H1 (cell line): ENCODE results near the gene DPM2. TPM values are rescaled to one million over a fixed set of nuclear protein-coding genes. Genes with fewer than 3 reads are reported as not detected.

ENCODE experiments used
- CTCF ChIA-PET: fragments of 300-600 bp; sonication (Branson Sonifier 250); formaldehyde crosslinking; loops from one replicate; lab custom pipeline; 2021; ENCODE audit not compliant: partially characterized antibody; lab: Charles Lee
- POLR2A ChIA-PET: fragments of 300-600 bp; sonication (Branson Sonifier 250); formaldehyde crosslinking; loops from one replicate; lab custom pipeline; 2021; ENCODE audit warnings: inconsistent platforms; ENCODE audit not compliant: partially characterized antibody; lab: Charles Lee
- DNase-seq, 2 experiments: peaks; one replicate each; pipeline versions ENCODE4 v3.0.0 to v3.0.0-alpha.2; 2010 to 2022; ENCODE audit warnings: low spot score in 2 of 2, low read depth in 1 of 2, mixed read lengths in 1 of 2
- FAIRE-seq: peaks from 2 replicates; lab custom pipeline; 2011; peaks lifted over from hg19 to GRCh38; lab: Jason Lieb, UNC
- H2AFZ ChIP-seq: 2 replicates; pipeline ENCODE4 v1.8.1; 2012; ENCODE audit warnings: low read length, inconsistent platforms
- H2AK5ac ChIP-seq: 2 replicates; pipeline ENCODE4 v1.6.1; 2013; ENCODE audit warnings: low read depth, low read length
- H2BK120ac ChIP-seq: replicated peaks from 2 replicates; pipeline ENCODE3; 2013; ENCODE audit warnings: low read depth, low read length, inconsistent platforms
- H2BK12ac ChIP-seq: 2 replicates; pipeline ENCODE4 v1.6.1; 2013; ENCODE audit warnings: low read depth, low read length
- H2BK15ac ChIP-seq: 2 replicates; pipeline ENCODE4 v1.6.1; 2013; ENCODE audit warnings: low read length
- H2BK20ac ChIP-seq: 2 replicates; pipeline ENCODE4 v1.6.1; 2013; ENCODE audit warnings: low read length
- H2BK5ac ChIP-seq: 2 replicates; pipeline ENCODE4 v1.6.1; 2013; ENCODE audit warnings: low read depth, low read length
- H3K14ac ChIP-seq: 2 replicates; pipeline ENCODE4 v1.6.1; 2013; ENCODE audit warnings: inconsistent platforms; ENCODE audit not compliant: insufficient read length
- H3K18ac ChIP-seq: 2 replicates; pipeline ENCODE4 v1.6.1; 2013; ENCODE audit warnings: low read length; ENCODE audit errors: extremely low read depth
- H3K23ac ChIP-seq: 2 replicates; pipeline ENCODE4 v1.6.1; 2013; ENCODE audit warnings: inconsistent platforms; ENCODE audit not compliant: insufficient read length
- H3K23me2 ChIP-seq: 2 replicates; pipeline ENCODE4 v1.6.1; 2013; ENCODE audit warnings: low read depth, low read length
- H3K27ac ChIP-seq: 2 replicates; pipeline ENCODE4 v1.6.1; 2011; ENCODE audit warnings: low read depth, low read length, inconsistent platforms
- H3K27me3 ChIP-seq, 4 experiments: replicated peaks in 1 of 4; 1 replicate in 1 of 4; 2 replicates in 3 of 4; pipeline versions ENCODE4 v1.6.1 to v1.8.1; 2011 to 2013; ENCODE audit warnings: low read length in 3 of 4, mild to moderate bottlenecking in 3 of 4, inconsistent platforms in 2 of 4, mixed read lengths in 2 of 4, moderate library complexity in 1 of 4; ENCODE audit not compliant: control insufficient read depth in 3 of 4, insufficient read depth in 3 of 4; ENCODE audit errors: extremely low read depth in 1 of 4
- H3K36me3 ChIP-seq, 4 experiments: 2 replicates each; pipeline versions ENCODE4 v1.6.1 to v1.8.1; 2011 to 2013; ENCODE audit warnings: mild to moderate bottlenecking in 4 of 4, low read length in 3 of 4, moderate library complexity in 2 of 4, control low read depth in 1 of 4, inconsistent platforms in 1 of 4; ENCODE audit not compliant: insufficient read depth in 4 of 4, control insufficient read depth in 2 of 4
- H3K4ac ChIP-seq: replicated peaks from 2 replicates; pipeline ENCODE3; 2013; ENCODE audit warnings: low read length, low read depth, mixed read lengths, inconsistent platforms; ENCODE audit not compliant: insufficient read length
- H3K4me1 ChIP-seq, 4 experiments: replicated peaks in 1 of 4; 1 replicate in 1 of 4; 2 replicates in 3 of 4; pipeline versions ENCODE4 v1.6.1 to v1.8.1; 2011 to 2013; ENCODE audit warnings: low read length in 3 of 4, inconsistent platforms in 2 of 4, mixed read lengths in 1 of 4; ENCODE audit not compliant: insufficient read depth in 4 of 4, control insufficient read depth in 3 of 4
- H3K4me2 ChIP-seq, 2 experiments: 2 replicates each; pipeline versions ENCODE4 v1.6.1 to v1.8.1; 2011 to 2013; ENCODE audit warnings: low read depth in 2 of 2, low read length in 2 of 2, control low read depth in 1 of 2, inconsistent platforms in 1 of 2, mild to moderate bottlenecking in 1 of 2; ENCODE audit not compliant: insufficient read depth in 1 of 2
- H3K4me3 ChIP-seq, 4 experiments: fragments of 200-600, 300-600 bp in 1 of 4; sonication (generic), shearing (Covaris generic), sonication (Bioruptor Twin) in 1 of 4; 2 replicates each; pipeline versions ENCODE4 v1.5.1 to v1.8.1; 2011 to 2016; ENCODE audit warnings: low read length in 4 of 4, low read depth in 3 of 4, control low read depth in 2 of 4, inconsistent platforms in 2 of 4, mild to moderate bottlenecking in 2 of 4, mixed read lengths in 1 of 4, moderate library complexity in 1 of 4; ENCODE audit not compliant: insufficient read depth in 2 of 4; ENCODE audit errors: extremely low read depth in 1 of 4
- H3K56ac ChIP-seq: replicated peaks from 2 replicates; pipeline ENCODE3; 2013; ENCODE audit warnings: low read depth, mild to moderate bottlenecking, mixed read lengths, low read length, inconsistent platforms; ENCODE audit not compliant: insufficient read length
- H3K79me1 ChIP-seq: 2 replicates; pipeline ENCODE4 v1.6.1; 2013; ENCODE audit warnings: low read depth, low read length, control low read depth
- H3K79me2 ChIP-seq, 2 experiments: 2 replicates each; pipeline versions ENCODE4 v1.6.1 to v1.8.1; 2012 to 2013; ENCODE audit warnings: low read length in 2 of 2, mild to moderate bottlenecking in 2 of 2, inconsistent platforms in 1 of 2; ENCODE audit not compliant: insufficient read depth in 2 of 2, control insufficient read depth in 1 of 2
- H3K9ac ChIP-seq, 4 experiments: replicated peaks in 1 of 4; 1 replicate in 1 of 4; 2 replicates in 3 of 4; pipeline versions ENCODE4 v1.6.1 to v1.8.1; 2011 to 2013; ENCODE audit warnings: low read depth in 3 of 4, low read length in 3 of 4, control low read depth in 2 of 4, mild to moderate bottlenecking in 2 of 4, moderate library complexity in 2 of 4, inconsistent platforms in 1 of 4; ENCODE audit errors: extremely low read depth in 1 of 4
- H3K9me3 ChIP-seq, 2 experiments: 2 replicates each; pipeline versions ENCODE4 v1.6.1 to v1.8.1; 2012 to 2013; ENCODE audit warnings: mild to moderate bottlenecking in 2 of 2, moderate library complexity in 2 of 2, control low read depth in 1 of 2, inconsistent platforms in 1 of 2, low read depth in 1 of 2, low read length in 1 of 2, mixed read lengths in 1 of 2; ENCODE audit not compliant: insufficient read depth in 2 of 2
- H4K20me1 ChIP-seq, 2 experiments: replicated peaks in 1 of 2; 2 replicates each; pipeline versions ENCODE3 to v1.8.1; 2011 to 2013; ENCODE audit warnings: inconsistent platforms in 2 of 2, low read length in 2 of 2, mild to moderate bottlenecking in 1 of 2; ENCODE audit not compliant: insufficient read depth in 2 of 2, control insufficient read depth in 1 of 2
- H4K5ac ChIP-seq: 2 replicates; pipeline ENCODE4 v1.6.1; 2013; ENCODE audit warnings: low read length, low read depth, mixed read lengths, inconsistent platforms; ENCODE audit not compliant: insufficient read length
- H4K8ac ChIP-seq: 2 replicates; pipeline ENCODE4 v1.8.0; 2013; ENCODE audit warnings: mild to moderate bottlenecking, moderate library complexity, low read length, inconsistent platforms; ENCODE audit not compliant: insufficient read depth; ENCODE audit errors: extremely low read depth
- H4K91ac ChIP-seq: replicated peaks from 2 replicates; pipeline ENCODE3; 2013; ENCODE audit warnings: low read length, mixed read lengths, inconsistent platforms; ENCODE audit not compliant: insufficient read length
- BACH1 ChIP-seq: IDR thresholded peaks from 2 replicates; pipeline ENCODE4 v1.6.1; 2012; ENCODE audit warnings: low read length, improper control_type of control experiment
- CREB1 ChIP-seq: IDR thresholded peaks from 2 replicates; pipeline ENCODE4 v1.6.1; 2012; ENCODE audit warnings: inconsistent platforms
- EZH2 ChIP-seq: fragments of 200-600 bp; sonication (generic); IDR thresholded peaks from 2 replicates; pipeline ENCODE4 v1.7.1; 2012; ENCODE audit warnings: low read depth, mild to moderate bottlenecking, moderate library complexity, low read length, inconsistent platforms; ENCODE audit not compliant: severe bottlenecking
- KDM4A ChIP-seq: IDR thresholded peaks from one replicate; pipeline ENCODE4 v1.7.1; 2012; ENCODE audit warnings: low read depth, mild to moderate bottlenecking, moderate library complexity, low read length, inconsistent platforms; ENCODE audit not compliant: severe bottlenecking
- POU5F1 ChIP-seq: IDR thresholded peaks from 2 replicates; pipeline ENCODE4 v1.6.1; 2011; ENCODE audit warnings: low read depth, mild to moderate bottlenecking, low read length, moderate library complexity
- RAD21 ChIP-seq, 2 experiments: IDR thresholded peaks in 1 of 2; conservative IDR thresholded peaks in 1 of 2; 2 replicates each; pipeline ENCODE4 v1.6.1; 2011; ENCODE audit warnings: low read depth in 2 of 2, low read length in 2 of 2, improper control_type of control experiment in 1 of 2, inconsistent platforms in 1 of 2, mild to moderate bottlenecking in 1 of 2, moderate library complexity in 1 of 2
- TAF1 ChIP-seq: IDR thresholded peaks from 2 replicates; pipeline ENCODE4 v1.6.1; 2011; ENCODE audit warnings: mild to moderate bottlenecking, low read depth, low read length
- YY1 ChIP-seq: IDR thresholded peaks from 2 replicates; pipeline ENCODE4 v1.6.1; 2011; ENCODE audit warnings: low read depth, mild to moderate bottlenecking, low read length
- WGBS, 2 experiments: shearing (Covaris generic) in 1 of 2; methylation state at CpG; one replicate each; pipeline versions ENCODE4 v1.1.6 to v1.1.7; 2013 to 2015; ENCODE audit warnings: low lambda C conversion rate in 2 of 2, mixed read lengths in 2 of 2, inconsistent platforms in 1 of 2, low coverage in 1 of 2, missing lambda C conversion rate in 1 of 2; ENCODE audit not compliant: insufficient replicate concordance in 2 of 2, insufficient coverage in 1 of 2, insufficient read length in 1 of 2; ENCODE audit errors: extremely low coverage in 1 of 2, missing lambda C conversion rate in 1 of 2; 5-methylcytosine and 5-hydroxymethylcytosine counted together
- polyA plus RNA-seq, 7 experiments: library from polyadenylated mRNA; depleted of rRNA in 3 of 7; stranded (reverse) in 5 of 7; unstranded in 2 of 7; fragments of >200 nt in 5 of 7; fragments of 200-250 nt in 2 of 7; gene quantifications; 1 replicate in 5 of 7; 2 replicates in 1 of 7; 4 replicates in 1 of 7; pipeline versions ENCODE4 v1.2.1 to v1.2.3, GENCODE V29; 2011 to 2013; ENCODE audit warnings: missing spikeins in 2 of 7, mixed read lengths in 2 of 7
- total RNA-seq: library from RNA; stranded (reverse); fragmentation: NEBNext Ultra II Directional; extraction: Animal tissue kit (Norgen Biotek cat#: 25700); gene quantifications from 2 replicates; pipeline ENCODE4 v1.2.1, GENCODE V29; 2021
- TF ChIP-seq, protein P1 (sequence below): IDR thresholded peaks from 2 replicates; pipeline ENCODE4 v1.6.1; 2011; ENCODE audit warnings: low read depth, mild to moderate bottlenecking, low read length; ENCODE audit not compliant: insufficient read depth
- TF ChIP-seq, protein P2 (sequence below), 3 experiments: IDR thresholded peaks; 1 replicate in 2 of 3; 2 replicates in 1 of 3; pipeline versions ENCODE4 v1.5.1 to v1.6.1; 2011; ENCODE audit warnings: low read length in 3 of 3, mild to moderate bottlenecking in 3 of 3, inconsistent platforms in 2 of 3, low read depth in 1 of 3, moderate library complexity in 1 of 3; ENCODE audit not compliant: insufficient read depth in 1 of 3; ENCODE audit errors: control extremely low read depth in 1 of 3

Gene DPM2
- total and polyA plus RNA-seq, 2 of the 8 experiments (the other 6 are each of a cell fraction or from before 2014, with no cell fraction given), result 45.4 to 95.4 TPM

DNA sequence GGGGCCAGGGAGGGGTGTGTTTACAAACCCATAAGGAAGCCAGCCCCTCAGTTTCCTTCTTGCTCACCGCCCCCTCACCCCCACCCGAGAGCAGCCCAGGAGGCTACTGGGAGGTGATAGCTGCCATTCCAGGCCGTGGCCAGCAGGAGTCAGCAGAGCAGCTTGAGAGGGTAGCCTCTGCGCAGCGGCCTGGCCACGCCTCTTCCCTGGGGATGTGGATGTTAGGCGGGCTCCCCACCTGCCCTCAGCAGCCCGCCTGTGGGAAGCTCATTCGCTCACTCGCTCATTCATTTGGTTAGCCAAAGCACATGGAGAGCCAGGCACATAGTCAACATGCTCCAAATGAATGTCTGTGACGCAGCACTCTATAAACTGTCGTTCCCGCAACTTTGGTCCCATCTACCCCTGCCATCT lies 6.1 kb upstream of the DPM2 start:
- no peak overlapping the region for H3K4me2 ChIP-seq
- peak overlapping the region; percentile 72; the same call in 1 of the 2 replicates for H3K18ac ChIP-seq
- H2BK15ac ChIP-seq, result no peak overlapping the region
- no peaks in the 10 kb centered on the region for H3K23me2 ChIP-seq
- no peak overlapping the region for H3K56ac ChIP-seq
- no peak overlapping the region for H3K23ac ChIP-seq
- no peaks in the 10 kb centered on the region for H3K27me3 ChIP-seq
- DNase-seq (peak; percentile 79 to 93), FAIRE-seq (no peak)
- no peak overlapping the region for H2AK5ac ChIP-seq
- peaks cover 0 to 16% (median 7%) of the 10 kb centered on the region in 4 experiments; a peak in 6 of 7 replicates for H3K4me1 ChIP-seq
- H3K27ac ChIP-seq, result no peak overlapping the region
- peak overlapping the region; percentile 86 for H2BK5ac ChIP-seq
- no peak overlapping the region for H4K5ac ChIP-seq
- no peak overlapping the region for H2BK120ac ChIP-seq
- no peak overlapping the region for H3K4ac ChIP-seq
- no peaks in the 10 kb centered on the region for H3K79me2 ChIP-seq
- no peak overlapping the region for H2BK20ac ChIP-seq
- no peak overlapping the region for H3K4me3 ChIP-seq
- no peak overlapping the region for H4K91ac ChIP-seq
- H2AFZ ChIP-seq, result no peak overlapping the region
- no peak overlapping the region for H4K8ac ChIP-seq
- POLR2A ChIA-PET, result interaction anchor here (0.7 to 1.6 kb wide), 5 partner anchors 9 to 155 kb away, joined by 3 read pairs; partner anchors contain the start of gene PIP5KL1
- no peaks in the 10 kb centered on the region for H3K9me3 ChIP-seq
- H3K79me1 ChIP-seq, result no peaks in the 10 kb centered on the region; the same call in 1 of the 2 replicates
- peaks cover 8 to 20% of the 10 kb centered on the region in 2 experiments for H4K20me1 ChIP-seq
- 34% methylated on average over 13 of the region's 13 CpGs; no CpG with 5 or more reads in 1 of the 2 experiments for WGBS, 2 experiments
- H3K14ac ChIP-seq, result no peak overlapping the region
- CTCF ChIA-PET, result interaction anchor here (0.6 to 35.5 kb wide), 44 partner anchors 11 to 488 kb away, joined by 3 to 825 read pairs (median 6); partner anchors contain the start of genes EEIG1, NAIF1, PIP5KL1 and ST6GALNAC4
- no peak overlapping the region for H3K9ac ChIP-seq
- peaks cover 7 to 16% (median 13%) of the 10 kb centered on the region in 4 experiments for H3K36me3 ChIP-seq
- H2BK12ac ChIP-seq, result no peak overlapping the region
- TF ChIP-seq, protein P1, sequence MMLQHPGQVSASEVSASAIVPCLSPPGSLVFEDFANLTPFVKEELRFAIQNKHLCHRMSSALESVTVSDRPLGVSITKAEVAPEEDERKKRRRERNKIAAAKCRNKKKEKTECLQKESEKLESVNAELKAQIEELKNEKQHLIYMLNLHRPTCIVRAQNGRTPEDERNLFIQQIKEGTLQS, result no peak
- TF ChIP-seq POU5F1 (no peak), TAF1 (no peak), KDM4A (no peak), YY1 (peak; percentile 54; the same call in 1 of the 2 replicates), RAD21 (IDR thresholded peaks at IDR 0.05 in 1 of 2, conservative IDR thresholded peaks at IDR 0.05 in 1 of 2; ENCODE audit: low read depth in 2 of 2, low read length in 2 of 2) (peak; percentile 85 to 88), EZH2 (no peak), CREB1 (0 out of 2 replicates have a peak, but pooled peaks have one; percentile 41), BACH1 (peak; percentile 25; the same call in 1 of the 2 replicates)
- TF ChIP-seq, protein P2, sequence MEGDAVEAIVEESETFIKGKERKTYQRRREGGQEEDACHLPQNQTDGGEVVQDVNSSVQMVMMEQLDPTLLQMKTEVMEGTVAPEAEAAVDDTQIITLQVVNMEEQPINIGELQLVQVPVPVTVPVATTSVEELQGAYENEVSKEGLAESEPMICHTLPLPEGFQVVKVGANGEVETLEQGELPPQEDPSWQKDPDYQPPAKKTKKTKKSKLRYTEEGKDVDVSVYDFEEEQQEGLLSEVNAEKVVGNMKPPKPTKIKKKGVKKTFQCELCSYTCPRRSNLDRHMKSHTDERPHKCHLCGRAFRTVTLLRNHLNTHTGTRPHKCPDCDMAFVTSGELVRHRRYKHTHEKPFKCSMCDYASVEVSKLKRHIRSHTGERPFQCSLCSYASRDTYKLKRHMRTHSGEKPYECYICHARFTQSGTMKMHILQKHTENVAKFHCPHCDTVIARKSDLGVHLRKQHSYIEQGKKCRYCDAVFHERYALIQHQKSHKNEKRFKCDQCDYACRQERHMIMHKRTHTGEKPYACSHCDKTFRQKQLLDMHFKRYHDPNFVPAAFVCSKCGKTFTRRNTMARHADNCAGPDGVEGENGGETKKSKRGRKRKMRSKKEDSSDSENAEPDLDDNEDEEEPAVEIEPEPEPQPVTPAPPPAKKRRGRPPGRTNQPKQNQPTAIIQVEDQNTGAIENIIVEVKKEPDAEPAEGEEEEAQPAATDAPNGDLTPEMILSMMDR (IDR thresholded peaks at IDR 0.05; ENCODE audit: control extremely low read depth in 1 of 3, insufficient read depth in 1 of 3, low read depth in 1 of 3, low read length in 3 of 3), result peak in 2 of 3 experiments; percentile 91 to 94; a peak in 3 of 4 replicates
